ENCODE data around the gene ETHE1. TPM values are rescaled to one million over a fixed set of nuclear protein-coding genes. Genes with fewer than 3 reads are reported as not detected.

The ETHE1 gene
- total RNA-seq, 2 experiments from 2014 or later: 20.2 to 21.7 TPM

- H3K4me3 Mint-ChIP-seq: no peak overlapping the region
- Histone ChIP-seq H3K36me3 (ENCODE audit: insufficient read depth, low read length) (peaks cover 14% of the 10 kb centered on the region), H3K4me1 (ENCODE audit: insufficient read depth, low read length) (peaks cover 19% of the 10 kb centered on the region), H3K9me3 (ENCODE audit: control insufficient read depth in 1 of 2, insufficient read depth in 1 of 2, low read length in 2 of 2) (no peaks in the 10 kb centered on the region), H3K27ac (ENCODE audit: low read depth in 1 of 2, low read length in 2 of 2) (no peak overlapping the region), H3K27me3 (ENCODE audit: control insufficient read depth in 1 of 2, insufficient read depth in 2 of 2, low read length in 2 of 2) (no peaks in the 10 kb centered on the region), H3K4me3 (ENCODE audit: low read length) (no peak overlapping the region)
- CTCF ChIA-PET: no interaction called here
- H3K9me3 Mint-ChIP-seq: no peaks in the 10 kb centered on the region
- peak overlapping the region; percentile 31 for H3K27ac Mint-ChIP-seq
- POLR2A ChIA-PET: interaction anchor here (3.5 kb wide), 1 partner anchor 15 kb away, joined by 14 read pairs; no protein-coding TSS in a partner anchor
- peaks cover 20% of the 10 kb centered on the region for H3K4me1 Mint-ChIP-seq (ENCODE audit: low read depth)
- H3K27me3 Mint-ChIP-seq: no peaks in the 10 kb centered on the region
- ATAC-seq (ENCODE audit: poor library complexity) (no peak), DNase-seq (no peak)
- intact Hi-C loops (cut with DNase I, micrococcal nuclease): no loop called here
- peaks cover 39% of the 10 kb centered on the region for H3K36me3 Mint-ChIP-seq (ENCODE audit: low read depth)
- TF ChIP-seq CTCF (IDR thresholded peaks at IDR 0.05): no peak
These were observed 48.7 kb downstream of the ETHE1 start for GRCh38 chr19:43478323-43478722.

GRCh38 chr19:43476606-43477005 is 50.4 kb downstream of the ETHE1 start:
- no peaks in the 10 kb centered on the region for H3K27me3 ChIP-seq (ENCODE audit: control insufficient read depth in 1 of 2, insufficient read depth in 2 of 2, low read length in 2 of 2)
- peaks cover 25% of the 10 kb centered on the region for H3K4me1 ChIP-seq (ENCODE audit: insufficient read depth, low read length)

GRCh38 chr19:43474986-43475705 is 51.9 kb downstream of the ETHE1 start:
- peak overlapping the region; percentile 59 for H3K4me3 ChIP-seq (ENCODE audit: low read length)
- Mint-ChIP-seq H3K4me1 (ENCODE audit: low read depth) (peaks cover 36% of the 10 kb centered on the region), H3K4me3 (peak overlapping the region; percentile 77), H3K36me3 (ENCODE audit: low read depth) (peaks cover 17% of the 10 kb centered on the region), H3K27me3 (no peaks in the 10 kb centered on the region), H3K27ac (peak overlapping the region; percentile 92), H3K9me3 (no peaks in the 10 kb centered on the region)
- H3K27me3 ChIP-seq (ENCODE audit: control insufficient read depth in 1 of 2, insufficient read depth in 2 of 2, low read length in 2 of 2): no peaks in the 10 kb centered on the region
- POLR2A ChIA-PET: interaction anchor here (1.0 to 4.6 kb wide), 3 partner anchors 11 to 36 kb away, joined by 3 to 54 read pairs (median 5); partner anchors contain the start of genes LYPD3 and PHLDB3
- peaks cover 40% of the 10 kb centered on the region for H3K4me1 ChIP-seq (ENCODE audit: insufficient read depth, low read length)
- CTCF ChIA-PET: interaction anchor here (1.3 to 1.4 kb wide), 3 partner anchors 12 to 29 kb away, joined by 3 to 5 read pairs (median 5); no protein-coding TSS in a partner anchor
- H3K9me3 ChIP-seq (ENCODE audit: control insufficient read depth in 1 of 2, insufficient read depth in 1 of 2, low read length in 2 of 2): no peaks in the 10 kb centered on the region
- H3K27ac ChIP-seq (ENCODE audit: low read depth in 1 of 2, low read length in 2 of 2): peak overlapping the region; percentile 65 to 93
- intact Hi-C loops (cut with DNase I, micrococcal nuclease): loop anchor here (1.0 to 2.0 kb wide), 3 partner anchors 12 to 30 kb away; partner anchors contain the start of gene PHLDB3 (in 2 of the 2)
- TF ChIP-seq CTCF (IDR thresholded peaks at IDR 0.05): no peak
- peaks cover 10% of the 10 kb centered on the region for H3K36me3 ChIP-seq (ENCODE audit: insufficient read depth, low read length)
- DNase-seq (peak; percentile 89 to 98 (median 96)), ATAC-seq (ENCODE audit: poor library complexity) (peak; percentile 79)

More at GRCh38 chr19:43476606-43477005, 50.4 kb downstream of the ETHE1 start:
- Mint-ChIP-seq H3K4me3 (no peak overlapping the region), H3K27ac (peak overlapping the region; percentile 92), H3K4me1 (ENCODE audit: low read depth) (peaks cover 26% of the 10 kb centered on the region), H3K27me3 (no peaks in the 10 kb centered on the region), H3K36me3 (ENCODE audit: low read depth) (peaks cover 26% of the 10 kb centered on the region), H3K9me3 (no peaks in the 10 kb centered on the region)
- ChIA-PET POLR2A (interaction anchor here (0.8 to 4.6 kb wide), 2 partner anchors 12 to 28 kb away, joined by 3 to 54 read pairs; partner anchors contain the start of gene LYPD3), CTCF (interaction anchor here (0.8 to 1.4 kb wide), 2 partner anchors 13 to 27 kb away, joined by 3 read pairs; no protein-coding TSS in a partner anchor)
- H3K4me3 ChIP-seq (ENCODE audit: low read length): no peak overlapping the region
- H3K9me3 ChIP-seq (ENCODE audit: control insufficient read depth in 1 of 2, insufficient read depth in 1 of 2, low read length in 2 of 2): no peaks in the 10 kb centered on the region
- ATAC-seq (ENCODE audit: poor library complexity) (no peak), DNase-seq (no peak)
- intact Hi-C loops (cut with DNase I, micrococcal nuclease): no loop called here
- H3K27ac ChIP-seq (ENCODE audit: low read depth in 1 of 2, low read length in 2 of 2): no peak overlapping the region
- TF ChIP-seq CTCF (IDR thresholded peaks at IDR 0.05): no peak
- H3K36me3 ChIP-seq (ENCODE audit: insufficient read depth, low read length): peaks cover 14% of the 10 kb centered on the region
